Pons (tissue), 1 donor: ENCODE data around the gene C1orf167.
A peak's percentile ranks its signal among the peaks of the same experiment; 100 is the strongest.
"Not testable (repeated sequence)": the region's sequence is repeated elsewhere in the genome, so short reads cannot be mapped to it uniquely, and the experiment has no call there.

ENCODE experiments used
- DNase-seq: peaks from one replicate; pipeline ENCODE4 v3.0.0-alpha.2; 2016; ENCODE audit warnings: low spot score

C1orf167 gene

GRCh38 chr1:11800391-11800755 is 38.4 kb downstream of the C1orf167 start:
- DNase-seq, result no peak

- no peak for DNase-seq
Measured at GRCh38 chr1:11800756-11801433, 38.9 kb downstream of the C1orf167 start.

- DNase-seq, result no peak
Measured at GRCh38 chr1:11802616-11802972, 40.6 kb downstream of the C1orf167 start.

- DNase-seq, result peak; percentile 73
Measured at GRCh38 chr1:11802973-11803885, 41.2 kb downstream of the C1orf167 start.

GRCh38 chr1:11803924-11804665 is 42.1 kb downstream of the C1orf167 start:
- DNase-seq, result not testable (repeated sequence)

GRCh38 chr1:11804666-11805421 is 42.9 kb downstream of the C1orf167 start:
- no peak for DNase-seq

GRCh38 chr1:11805422-11806306 is 43.7 kb downstream of the C1orf167 start, which contains the start of the genes CLCN6 and MTHFR:
CLCN6 (plus strand) TSS chr1:11806191; CDS start chr1:11806263, 72 bp downstream.
MTHFR (minus strand) TSS chr1:11805964; CDS start chr1:11803116, 2,848 bp downstream.
- DNase-seq, result peak; percentile 97

GRCh38 chr1:11806307-11806936 is 44.4 kb downstream of the C1orf167 start:
- DNase-seq, result peak; percentile 80

GRCh38 chr1:11807133-11807532 is 45.1 kb downstream of the C1orf167 start:
- DNase-seq, result no peak

GRCh38 chr1:11813021-11813420 is 51.0 kb downstream of the C1orf167 start:
- DNase-seq, result no peak

GRCh38 chr1:11817192-11817591 is 55.2 kb downstream of the C1orf167 start:
- DNase-seq, result no peak

GRCh38 chr1:11822091-11822490 is 60.1 kb downstream of the C1orf167 start:
- no peak for DNase-seq

- no peak for DNase-seq
Measured at GRCh38 chr1:11823366-11824137, 61.6 kb downstream of the C1orf167 start.

GRCh38 chr1:11825131-11825530 is 63.1 kb downstream of the C1orf167 start:
- DNase-seq, result no peak

- no peak for DNase-seq
Measured at GRCh38 chr1:11826946-11827345, 65.0 kb downstream of the C1orf167 start.

- no peak for DNase-seq
Measured at GRCh38 chr1:11828511-11828910, 66.5 kb downstream of the C1orf167 start.

GRCh38 chr1:11831945-11832725 is 70.1 kb downstream of the C1orf167 start:
- no peak for DNase-seq

GRCh38 chr1:11833497-11833896 is 71.5 kb downstream of the C1orf167 start:
- no peak for DNase-seq

- DNase-seq, result no peak
Measured at GRCh38 chr1:11833900-11834299, 71.9 kb downstream of the C1orf167 start.
